Measurements from ENCODE around the gene ESF1.

DNA sequence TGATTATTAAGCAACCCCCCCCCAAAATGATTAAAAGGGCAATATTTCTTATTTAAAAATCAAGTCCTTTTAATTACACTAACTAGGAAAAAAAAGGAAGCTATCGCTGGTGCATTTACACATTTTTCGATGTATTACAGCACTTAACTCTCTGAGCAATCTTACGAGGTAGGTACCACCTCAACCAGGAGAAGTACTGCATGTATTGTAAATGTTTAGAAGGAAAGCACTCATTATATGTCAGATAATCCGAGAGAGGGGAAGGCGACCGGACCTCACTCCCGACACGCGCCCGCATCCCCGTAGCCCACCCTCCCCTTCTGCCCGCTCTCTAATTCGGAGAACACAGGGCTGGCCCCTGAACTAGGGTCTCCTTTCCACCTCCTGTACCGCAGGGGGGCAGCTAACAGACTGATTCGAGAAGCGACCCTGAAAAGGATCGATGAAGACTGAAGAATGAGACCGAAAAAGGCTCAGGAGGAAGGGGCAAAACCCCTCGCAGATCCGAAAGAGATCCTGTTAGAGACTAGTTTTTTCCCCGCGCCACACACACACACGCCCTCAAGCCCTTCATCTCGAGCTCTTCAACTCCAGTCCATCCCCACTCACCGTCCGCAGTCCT is 337 bp downstream of the ESF1 start:
- TF ChIP-seq GATA2 (IDR thresholded peaks at IDR 0.05; ENCODE audit: low read depth, low read length): no peak
- TF ChIP-seq GATA3 (IDR thresholded peaks at IDR 0.05; ENCODE audit: low read depth, low read length): no peak
